H1 (cell line): ENCODE results near the gene SPEN. TPM values are rescaled to one million over a fixed set of nuclear protein-coding genes. Genes with fewer than 3 reads are reported as not detected.

Source experiments
- PHF8 ChIP-seq: fragments of 200-600 bp; sonication (generic); conservative IDR thresholded peaks from 2 replicates; pipeline ENCODE4 v1.7.1; 2012; ENCODE audit warnings: low read depth, mild to moderate bottlenecking, inconsistent platforms, low read length, moderate library complexity
- POU5F1 ChIP-seq: IDR thresholded peaks from 2 replicates; pipeline ENCODE4 v1.6.1; 2011; ENCODE audit warnings: low read depth, mild to moderate bottlenecking, low read length, moderate library complexity
- RBBP5 ChIP-seq: IDR thresholded peaks from 2 replicates; pipeline ENCODE4 v1.7.1; 2012; ENCODE audit warnings: low read depth, mild to moderate bottlenecking, inconsistent platforms, low read length, moderate library complexity, borderline replicate concordance
- TBP ChIP-seq: IDR thresholded peaks from 2 replicates; pipeline ENCODE4 v1.6.1; 2011; ENCODE audit warnings: low read depth, low read length, improper control_type of control experiment
- polyA plus RNA-seq, 7 experiments: library from polyadenylated mRNA; depleted of rRNA in 3 of 7; stranded (reverse) in 5 of 7; unstranded in 2 of 7; fragments of >200 nt in 5 of 7; fragments of 200-250 nt in 2 of 7; gene quantifications; 1 replicate in 5 of 7; 2 replicates in 1 of 7; 4 replicates in 1 of 7; pipeline versions ENCODE4 v1.2.1 to v1.2.3, GENCODE V29; 2011 to 2013; ENCODE audit warnings: missing spikeins in 2 of 7, mixed read lengths in 2 of 7
- total RNA-seq: library from RNA; stranded (reverse); fragmentation: NEBNext Ultra II Directional; extraction: Animal tissue kit (Norgen Biotek cat#: 25700); gene quantifications from 2 replicates; pipeline ENCODE4 v1.2.1, GENCODE V29; 2021
- TF ChIP-seq, protein P1 (sequence below), 3 experiments: IDR thresholded peaks; 1 replicate in 2 of 3; 2 replicates in 1 of 3; pipeline versions ENCODE4 v1.5.1 to v1.6.1; 2011; ENCODE audit warnings: low read length in 3 of 3, mild to moderate bottlenecking in 3 of 3, inconsistent platforms in 2 of 3, low read depth in 1 of 3, moderate library complexity in 1 of 3; ENCODE audit not compliant: insufficient read depth in 1 of 3; ENCODE audit errors: control extremely low read depth in 1 of 3
- TF ChIP-seq, protein P2 (sequence below): IDR thresholded peaks from 2 replicates; pipeline ENCODE4 v1.6.1; 2012; ENCODE audit warnings: inconsistent platforms
- TF ChIP-seq, protein P3 (sequence below): fragments of 300-600 bp; sonication (generic); IDR thresholded peaks from 2 replicates; pipeline ENCODE4 v1.7.1; 2012; ENCODE audit warnings: low read length, moderate library complexity, mild to moderate bottlenecking, inconsistent platforms; ENCODE audit not compliant: insufficient replicate concordance

SPEN gene
- total and polyA plus RNA-seq, 2 of the 8 experiments (the other 6 are each of a cell fraction or from before 2014, with no cell fraction given), result 12.5 to 52.1 TPM

DNA sequence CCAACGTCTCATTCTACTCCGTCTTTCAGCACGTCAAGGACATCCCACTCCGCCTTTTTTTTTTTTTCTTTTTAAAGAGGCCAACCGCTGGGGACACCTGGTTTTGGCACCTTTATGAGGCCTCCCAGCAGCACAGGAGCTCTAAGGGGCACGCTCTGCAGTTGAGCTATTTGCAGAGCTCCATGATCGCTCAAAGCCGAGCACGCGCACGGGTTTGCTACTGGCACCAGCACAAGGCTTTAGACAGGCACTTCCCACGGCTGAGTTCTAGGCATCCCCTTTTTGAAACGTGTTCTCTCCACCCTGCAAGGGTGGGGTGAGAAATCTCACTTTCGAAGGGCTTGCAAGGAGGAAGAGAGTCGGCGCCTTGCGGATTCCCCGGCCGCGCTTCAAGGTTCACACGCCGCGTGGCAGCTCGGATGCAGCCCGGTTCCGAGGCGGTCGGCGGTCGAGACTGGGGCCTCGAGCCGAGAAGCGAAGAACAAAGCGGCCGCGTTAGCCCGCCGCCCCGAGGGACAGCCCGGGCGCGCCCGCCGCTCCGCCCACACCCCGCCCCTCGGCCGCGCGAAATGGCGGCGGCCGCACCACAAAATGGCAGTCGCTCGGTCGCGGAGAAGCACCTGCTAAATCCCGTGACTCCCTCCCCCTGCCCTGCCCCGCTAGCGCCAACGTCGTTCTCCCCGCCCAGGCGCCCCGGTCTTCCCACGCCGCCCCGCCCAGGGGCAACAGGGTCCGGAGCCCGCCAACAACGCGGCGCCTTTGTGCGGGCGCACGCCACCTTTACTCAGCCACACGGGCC, 12.9 kb upstream of the SPEN start (continued):
- TF ChIP-seq, protein P1, sequence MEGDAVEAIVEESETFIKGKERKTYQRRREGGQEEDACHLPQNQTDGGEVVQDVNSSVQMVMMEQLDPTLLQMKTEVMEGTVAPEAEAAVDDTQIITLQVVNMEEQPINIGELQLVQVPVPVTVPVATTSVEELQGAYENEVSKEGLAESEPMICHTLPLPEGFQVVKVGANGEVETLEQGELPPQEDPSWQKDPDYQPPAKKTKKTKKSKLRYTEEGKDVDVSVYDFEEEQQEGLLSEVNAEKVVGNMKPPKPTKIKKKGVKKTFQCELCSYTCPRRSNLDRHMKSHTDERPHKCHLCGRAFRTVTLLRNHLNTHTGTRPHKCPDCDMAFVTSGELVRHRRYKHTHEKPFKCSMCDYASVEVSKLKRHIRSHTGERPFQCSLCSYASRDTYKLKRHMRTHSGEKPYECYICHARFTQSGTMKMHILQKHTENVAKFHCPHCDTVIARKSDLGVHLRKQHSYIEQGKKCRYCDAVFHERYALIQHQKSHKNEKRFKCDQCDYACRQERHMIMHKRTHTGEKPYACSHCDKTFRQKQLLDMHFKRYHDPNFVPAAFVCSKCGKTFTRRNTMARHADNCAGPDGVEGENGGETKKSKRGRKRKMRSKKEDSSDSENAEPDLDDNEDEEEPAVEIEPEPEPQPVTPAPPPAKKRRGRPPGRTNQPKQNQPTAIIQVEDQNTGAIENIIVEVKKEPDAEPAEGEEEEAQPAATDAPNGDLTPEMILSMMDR (IDR thresholded peaks at IDR 0.05; ENCODE audit: control extremely low read depth in 1 of 3, insufficient read depth in 1 of 3, low read depth in 1 of 3, low read length in 3 of 3), result no peak
- TF ChIP-seq, protein P2, sequence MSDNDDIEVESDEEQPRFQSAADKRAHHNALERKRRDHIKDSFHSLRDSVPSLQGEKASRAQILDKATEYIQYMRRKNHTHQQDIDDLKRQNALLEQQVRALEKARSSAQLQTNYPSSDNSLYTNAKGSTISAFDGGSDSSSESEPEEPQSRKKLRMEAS, result peak; percentile 77
- no peak for TF ChIP-seq POU5F1
- TF ChIP-seq RBBP5, result peak; percentile 74; the same call in 1 of the 2 replicates
- peak; percentile 86 for TF ChIP-seq TBP
- peak; percentile 66 for TF ChIP-seq PHF8
- TF ChIP-seq, protein P3, sequence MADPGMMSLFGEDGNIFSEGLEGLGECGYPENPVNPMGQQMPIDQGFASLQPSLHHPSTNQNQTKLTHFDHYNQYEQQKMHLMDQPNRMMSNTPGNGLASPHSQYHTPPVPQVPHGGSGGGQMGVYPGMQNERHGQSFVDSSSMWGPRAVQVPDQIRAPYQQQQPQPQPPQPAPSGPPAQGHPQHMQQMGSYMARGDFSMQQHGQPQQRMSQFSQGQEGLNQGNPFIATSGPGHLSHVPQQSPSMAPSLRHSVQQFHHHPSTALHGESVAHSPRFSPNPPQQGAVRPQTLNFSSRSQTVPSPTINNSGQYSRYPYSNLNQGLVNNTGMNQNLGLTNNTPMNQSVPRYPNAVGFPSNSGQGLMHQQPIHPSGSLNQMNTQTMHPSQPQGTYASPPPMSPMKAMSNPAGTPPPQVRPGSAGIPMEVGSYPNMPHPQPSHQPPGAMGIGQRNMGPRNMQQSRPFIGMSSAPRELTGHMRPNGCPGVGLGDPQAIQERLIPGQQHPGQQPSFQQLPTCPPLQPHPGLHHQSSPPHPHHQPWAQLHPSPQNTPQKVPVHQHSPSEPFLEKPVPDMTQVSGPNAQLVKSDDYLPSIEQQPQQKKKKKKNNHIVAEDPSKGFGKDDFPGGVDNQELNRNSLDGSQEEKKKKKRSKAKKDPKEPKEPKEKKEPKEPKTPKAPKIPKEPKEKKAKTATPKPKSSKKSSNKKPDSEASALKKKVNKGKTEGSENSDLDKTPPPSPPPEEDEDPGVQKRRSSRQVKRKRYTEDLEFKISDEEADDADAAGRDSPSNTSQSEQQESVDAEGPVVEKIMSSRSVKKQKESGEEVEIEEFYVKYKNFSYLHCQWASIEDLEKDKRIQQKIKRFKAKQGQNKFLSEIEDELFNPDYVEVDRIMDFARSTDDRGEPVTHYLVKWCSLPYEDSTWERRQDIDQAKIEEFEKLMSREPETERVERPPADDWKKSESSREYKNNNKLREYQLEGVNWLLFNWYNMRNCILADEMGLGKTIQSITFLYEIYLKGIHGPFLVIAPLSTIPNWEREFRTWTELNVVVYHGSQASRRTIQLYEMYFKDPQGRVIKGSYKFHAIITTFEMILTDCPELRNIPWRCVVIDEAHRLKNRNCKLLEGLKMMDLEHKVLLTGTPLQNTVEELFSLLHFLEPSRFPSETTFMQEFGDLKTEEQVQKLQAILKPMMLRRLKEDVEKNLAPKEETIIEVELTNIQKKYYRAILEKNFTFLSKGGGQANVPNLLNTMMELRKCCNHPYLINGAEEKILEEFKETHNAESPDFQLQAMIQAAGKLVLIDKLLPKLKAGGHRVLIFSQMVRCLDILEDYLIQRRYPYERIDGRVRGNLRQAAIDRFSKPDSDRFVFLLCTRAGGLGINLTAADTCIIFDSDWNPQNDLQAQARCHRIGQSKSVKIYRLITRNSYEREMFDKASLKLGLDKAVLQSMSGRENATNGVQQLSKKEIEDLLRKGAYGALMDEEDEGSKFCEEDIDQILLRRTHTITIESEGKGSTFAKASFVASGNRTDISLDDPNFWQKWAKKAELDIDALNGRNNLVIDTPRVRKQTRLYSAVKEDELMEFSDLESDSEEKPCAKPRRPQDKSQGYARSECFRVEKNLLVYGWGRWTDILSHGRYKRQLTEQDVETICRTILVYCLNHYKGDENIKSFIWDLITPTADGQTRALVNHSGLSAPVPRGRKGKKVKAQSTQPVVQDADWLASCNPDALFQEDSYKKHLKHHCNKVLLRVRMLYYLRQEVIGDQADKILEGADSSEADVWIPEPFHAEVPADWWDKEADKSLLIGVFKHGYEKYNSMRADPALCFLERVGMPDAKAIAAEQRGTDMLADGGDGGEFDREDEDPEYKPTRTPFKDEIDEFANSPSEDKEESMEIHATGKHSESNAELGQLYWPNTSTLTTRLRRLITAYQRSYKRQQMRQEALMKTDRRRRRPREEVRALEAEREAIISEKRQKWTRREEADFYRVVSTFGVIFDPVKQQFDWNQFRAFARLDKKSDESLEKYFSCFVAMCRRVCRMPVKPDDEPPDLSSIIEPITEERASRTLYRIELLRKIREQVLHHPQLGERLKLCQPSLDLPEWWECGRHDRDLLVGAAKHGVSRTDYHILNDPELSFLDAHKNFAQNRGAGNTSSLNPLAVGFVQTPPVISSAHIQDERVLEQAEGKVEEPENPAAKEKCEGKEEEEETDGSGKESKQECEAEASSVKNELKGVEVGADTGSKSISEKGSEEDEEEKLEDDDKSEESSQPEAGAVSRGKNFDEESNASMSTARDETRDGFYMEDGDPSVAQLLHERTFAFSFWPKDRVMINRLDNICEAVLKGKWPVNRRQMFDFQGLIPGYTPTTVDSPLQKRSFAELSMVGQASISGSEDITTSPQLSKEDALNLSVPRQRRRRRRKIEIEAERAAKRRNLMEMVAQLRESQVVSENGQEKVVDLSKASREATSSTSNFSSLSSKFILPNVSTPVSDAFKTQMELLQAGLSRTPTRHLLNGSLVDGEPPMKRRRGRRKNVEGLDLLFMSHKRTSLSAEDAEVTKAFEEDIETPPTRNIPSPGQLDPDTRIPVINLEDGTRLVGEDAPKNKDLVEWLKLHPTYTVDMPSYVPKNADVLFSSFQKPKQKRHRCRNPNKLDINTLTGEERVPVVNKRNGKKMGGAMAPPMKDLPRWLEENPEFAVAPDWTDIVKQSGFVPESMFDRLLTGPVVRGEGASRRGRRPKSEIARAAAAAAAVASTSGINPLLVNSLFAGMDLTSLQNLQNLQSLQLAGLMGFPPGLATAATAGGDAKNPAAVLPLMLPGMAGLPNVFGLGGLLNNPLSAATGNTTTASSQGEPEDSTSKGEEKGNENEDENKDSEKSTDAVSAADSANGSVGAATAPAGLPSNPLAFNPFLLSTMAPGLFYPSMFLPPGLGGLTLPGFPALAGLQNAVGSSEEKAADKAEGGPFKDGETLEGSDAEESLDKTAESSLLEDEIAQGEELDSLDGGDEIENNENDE, result no peak
